NCI-H2081 treated with DMSO at 0.1 percent for 48 hours (cell line): ENCODE data around the gene MCEMP1.

Experiments
- DNase-seq: peaks from one replicate; lab custom pipeline; 2025; lab: John Stamatoyannopoulos, UW

Gene MCEMP1

GRCh38 chr19:7672522-7672921, 4.4 kb upstream of the MCEMP1 start:
- DNase-seq, result no peak

GRCh38 chr19:7674010-7675005, 2.6 kb upstream of the MCEMP1 start:
- DNase-seq, result peak; percentile 3

- no peak for DNase-seq
Observed at GRCh38 chr19:7676376-7676775, 514 bp upstream of the MCEMP1 start.

- no peak for DNase-seq
Observed at GRCh38 chr19:7677669-7678311, 900 bp downstream of the MCEMP1 start.

GRCh38 chr19:7678971-7679751, 2.3 kb downstream of the MCEMP1 start:
- DNase-seq, result no peak

GRCh38 chr19:7679771-7680605, 3.1 kb downstream of the MCEMP1 start:
- no peak for DNase-seq

GRCh38 chr19:7680606-7681339, 3.9 kb downstream of the MCEMP1 start, which contains the start of gene TRAPPC5:
Gene TRAPPC5 (plus strand): TSS chr19:7680833. CDS start chr19:7682254, 1,421 bp downstream.
- DNase-seq, result peak; percentile 30

GRCh38 chr19:7681340-7682174, 4.7 kb downstream of the MCEMP1 start:
- DNase-seq, result no peak

- no peak for DNase-seq
Observed at GRCh38 chr19:7682175-7682855, 5.4 kb downstream of the MCEMP1 start.

- no peak for DNase-seq
Observed at GRCh38 chr19:7685546-7686445, 8.9 kb downstream of the MCEMP1 start.

GRCh38 chr19:7687177-7687576, 10.3 kb downstream of the MCEMP1 start:
- DNase-seq, result no peak

- DNase-seq, result no peak
Observed at GRCh38 chr19:7689165-7689564, 12.3 kb downstream of the MCEMP1 start.

GRCh38 chr19:7690779-7691258, 13.9 kb downstream of the MCEMP1 start:
- DNase-seq, result no peak

- no peak for DNase-seq
Observed at GRCh38 chr19:7691497-7691896, 14.6 kb downstream of the MCEMP1 start.

- no peak for DNase-seq
Observed at GRCh38 chr19:7692417-7693088, 15.7 kb downstream of the MCEMP1 start.

- no peak for DNase-seq
Observed at GRCh38 chr19:7694499-7694898, 17.6 kb downstream of the MCEMP1 start.

- no peak for DNase-seq
Observed at GRCh38 chr19:7697721-7698287, 20.9 kb downstream of the MCEMP1 start.
